ELF-1 (cell line): ENCODE results near the gene CGB8.
"Not testable (repeated sequence)": the region's sequence is repeated elsewhere in the genome, so short reads cannot be mapped to it uniquely, and the experiment has no call there.

Experiments used
- DNase-seq: peaks from one replicate; pipeline ENCODE4 v3.0.0-alpha.2; 2016; ENCODE audit warnings: low read depth, low spot score

Gene CGB8

GRCh38 chr19:49049011-49049410 is at the start of gene CGB8:
CGB8 (minus strand) TSS chr19:49049111; CDS start chr19:49048739, 372 bp downstream.
- not testable (repeated sequence) for DNase-seq

GRCh38 chr19:49097453-49098288 is 48.8 kb upstream of the CGB8 start:
- peak; percentile 96 for DNase-seq

- DNase-seq: no peak
These were observed 45.9 kb upstream of the CGB8 start for GRCh38 chr19:49094505-49095482.

- DNase-seq: no peak
These were observed 43.8 kb upstream of the CGB8 start for GRCh38 chr19:49092686-49093085.

GRCh38 chr19:49091391-49092038 is 42.6 kb upstream of the CGB8 start:
- DNase-seq: no peak

GRCh38 chr19:49086296-49086695 is 37.4 kb upstream of the CGB8 start:
- DNase-seq: no peak

GRCh38 chr19:49085868-49086232 is 36.9 kb upstream of the CGB8 start:
- no peak for DNase-seq

GRCh38 chr19:49085020-49085867 is 36.3 kb upstream of the CGB8 start, which contains the start of gene SNRNP70:
SNRNP70 (plus strand) TSS chr19:49085451; CDS start chr19:49086415, 964 bp downstream.
- peak; percentile 100 for DNase-seq

GRCh38 chr19:49084206-49085019 is 35.5 kb upstream of the CGB8 start:
- DNase-seq: no peak

GRCh38 chr19:49081273-49081672 is 32.4 kb upstream of the CGB8 start:
- no peak for DNase-seq

GRCh38 chr19:49080392-49080791 is 31.5 kb upstream of the CGB8 start:
- DNase-seq: no peak

- peak; percentile 55 for DNase-seq
These were observed 26.0 kb upstream of the CGB8 start for GRCh38 chr19:49074869-49075268.

GRCh38 chr19:49073514-49074378 is 24.8 kb upstream of the CGB8 start:
- peak; percentile 70 for DNase-seq

- peak; percentile 70 for DNase-seq
These were observed 23.1 kb upstream of the CGB8 start for GRCh38 chr19:49071860-49072547.

- no peak for DNase-seq
These were observed 21.5 kb upstream of the CGB8 start for GRCh38 chr19:49070416-49070815.

GRCh38 chr19:49069026-49069425 is 20.1 kb upstream of the CGB8 start:
- DNase-seq: no peak

- no peak for DNase-seq
These were observed 18.6 kb upstream of the CGB8 start for GRCh38 chr19:49067554-49067953.

- DNase-seq: no peak
These were observed 17.1 kb upstream of the CGB8 start for GRCh38 chr19:49065905-49066512.
